AG08396 (cell line): ENCODE measurements around the gene CHCHD6.

Experiments used
- DNase-seq: peaks from one replicate; pipeline ENCODE4 v3.0.0; 2012; ENCODE audit warnings: low spot score, mixed read lengths

CHCHD6 gene

DNA sequence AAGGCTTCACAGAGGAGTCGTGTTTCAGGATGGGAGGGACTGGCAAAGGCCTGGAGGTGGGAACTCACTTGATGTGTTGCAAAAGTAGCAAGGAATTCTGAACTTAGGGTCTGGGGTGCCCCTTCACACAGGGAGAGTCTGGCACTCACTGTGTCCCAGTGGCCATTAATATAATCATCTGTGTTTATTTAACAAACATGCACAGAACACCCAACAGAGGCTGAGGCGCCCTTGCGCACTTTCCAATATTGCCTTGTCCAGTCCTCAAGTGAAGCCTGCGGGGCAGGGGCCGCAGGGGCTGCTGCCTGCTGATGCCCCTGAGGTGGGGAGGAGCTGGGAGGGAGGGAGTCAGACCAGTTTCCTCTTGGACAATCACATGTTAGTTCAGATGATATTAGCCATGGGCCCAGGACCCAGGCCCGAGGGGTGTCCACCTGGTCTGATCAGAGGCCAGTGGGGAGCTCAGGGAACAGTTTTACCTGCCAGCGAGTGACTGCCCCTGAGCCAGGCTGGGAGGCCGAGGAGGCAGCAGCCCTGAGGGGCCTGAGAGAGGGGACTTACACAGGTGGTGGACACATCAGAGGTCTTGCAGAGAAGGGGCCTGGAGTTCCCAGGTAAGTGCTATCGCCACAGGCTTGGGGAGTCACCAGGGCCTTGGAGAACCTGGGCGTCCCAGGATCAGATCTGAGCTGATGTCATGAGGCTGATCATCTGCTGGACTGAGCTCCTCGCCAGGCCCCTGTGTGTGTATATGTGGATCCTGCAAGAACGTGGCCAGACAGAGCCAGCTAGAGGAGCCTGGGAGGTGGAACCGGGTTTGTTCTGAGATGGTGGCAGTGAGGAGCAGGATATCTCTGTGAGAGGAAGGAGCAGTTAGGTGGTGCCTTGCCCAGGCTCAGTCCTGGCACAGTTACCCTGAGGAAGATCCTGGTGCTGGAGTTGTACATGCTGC, 35.3 kb upstream of the CHCHD6 start:
- DNase-seq: no peak

DNA sequence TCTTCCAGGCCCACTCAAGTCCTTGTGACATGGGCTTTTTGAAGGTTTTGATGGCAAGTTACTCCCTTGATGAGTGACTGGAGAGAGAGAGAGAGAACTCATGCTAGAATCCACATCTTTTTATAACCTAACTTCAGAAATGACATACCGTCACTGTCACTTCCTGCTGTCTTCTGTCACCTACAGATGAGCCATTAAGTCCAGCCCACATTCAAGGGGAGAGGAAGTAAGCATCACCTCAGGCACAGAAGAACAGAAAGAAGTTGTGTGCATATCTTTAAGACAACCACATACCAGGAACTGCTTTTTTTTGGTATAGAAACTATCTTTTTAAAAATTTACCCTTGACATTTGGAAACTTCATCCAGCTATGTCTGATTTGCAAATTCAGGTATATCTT, 32.5 kb upstream of the CHCHD6 start:
- DNase-seq: no peak

DNA sequence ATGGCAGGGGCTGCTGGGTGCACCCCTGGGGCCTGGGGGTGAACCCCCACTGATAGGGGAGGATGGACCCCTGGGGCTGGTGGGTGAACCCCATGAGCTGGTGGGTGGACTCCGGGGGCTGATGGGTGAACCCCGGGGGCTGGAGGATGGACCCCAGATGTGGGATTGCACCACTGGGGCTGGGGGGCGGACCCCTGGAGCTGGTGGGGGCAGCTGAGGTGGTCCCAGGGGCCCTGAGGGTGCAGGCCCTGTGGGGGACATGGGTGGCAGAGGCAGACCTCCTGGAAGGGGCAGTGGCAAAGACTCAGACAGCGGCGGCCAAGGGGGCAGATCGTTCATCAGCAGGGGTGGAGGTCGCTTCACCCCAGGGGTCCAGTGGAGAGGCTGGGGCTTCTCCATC, 31.7 kb upstream of the CHCHD6 start:
- no peak for DNase-seq

DNA sequence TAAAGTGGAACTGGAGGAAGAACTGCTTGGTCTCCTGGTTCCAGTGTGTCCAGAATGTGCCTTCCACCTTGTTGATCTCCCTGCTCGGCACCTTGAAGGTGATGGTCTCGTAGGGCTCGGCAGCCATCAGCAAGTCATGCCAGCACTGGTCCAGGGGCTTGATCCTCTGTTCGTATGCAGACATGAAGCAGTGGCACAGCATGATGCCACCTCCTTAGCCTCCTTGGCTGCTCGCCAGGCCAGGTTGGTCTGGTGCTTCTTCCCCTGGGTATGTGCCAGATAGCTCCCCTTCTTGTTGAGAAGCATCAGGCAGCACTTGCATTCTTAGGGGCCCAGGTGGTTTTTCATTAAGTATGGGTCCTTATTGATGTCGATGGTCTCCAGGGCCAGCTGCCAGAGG, 31.3 kb upstream of the CHCHD6 start:
- no peak for DNase-seq

DNA sequence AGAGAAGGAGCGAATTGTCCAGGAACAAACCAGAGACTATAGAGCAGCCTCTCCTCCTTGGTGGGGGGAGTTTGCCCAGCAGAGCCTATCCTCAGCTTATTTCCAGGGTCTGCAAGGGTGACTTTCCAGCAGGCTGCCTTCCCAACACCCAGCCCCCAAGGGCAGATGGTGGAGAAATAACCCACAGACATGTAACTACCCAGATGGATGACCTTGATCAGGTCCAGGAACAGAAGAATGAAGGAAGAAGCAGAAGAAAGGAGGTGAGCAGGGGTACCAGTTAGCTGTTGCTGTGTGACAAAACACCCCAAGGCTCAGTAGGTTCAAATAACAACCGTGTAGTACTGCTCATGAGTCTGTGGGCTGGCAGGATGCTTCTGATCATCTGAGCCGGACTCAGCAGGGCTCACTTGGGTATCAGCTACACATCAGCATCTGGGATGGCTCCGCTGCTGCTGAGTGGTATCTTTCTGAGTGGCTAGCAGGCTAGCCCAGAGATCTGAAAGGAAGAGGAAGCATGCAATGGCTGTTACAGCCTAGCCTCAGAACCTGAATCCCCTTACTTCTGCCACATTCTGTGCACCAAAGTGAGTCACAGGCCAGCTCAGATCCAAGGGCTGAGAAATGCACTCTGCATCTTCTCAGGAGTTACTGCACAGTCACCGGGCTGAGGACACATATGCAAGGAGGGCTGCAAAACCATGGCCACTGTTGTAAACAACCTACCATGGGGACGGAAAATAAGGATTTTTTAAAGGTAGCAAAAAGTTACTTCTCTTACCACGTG, 26.9 kb upstream of the CHCHD6 start:
- peak; percentile 64 for DNase-seq

DNA sequence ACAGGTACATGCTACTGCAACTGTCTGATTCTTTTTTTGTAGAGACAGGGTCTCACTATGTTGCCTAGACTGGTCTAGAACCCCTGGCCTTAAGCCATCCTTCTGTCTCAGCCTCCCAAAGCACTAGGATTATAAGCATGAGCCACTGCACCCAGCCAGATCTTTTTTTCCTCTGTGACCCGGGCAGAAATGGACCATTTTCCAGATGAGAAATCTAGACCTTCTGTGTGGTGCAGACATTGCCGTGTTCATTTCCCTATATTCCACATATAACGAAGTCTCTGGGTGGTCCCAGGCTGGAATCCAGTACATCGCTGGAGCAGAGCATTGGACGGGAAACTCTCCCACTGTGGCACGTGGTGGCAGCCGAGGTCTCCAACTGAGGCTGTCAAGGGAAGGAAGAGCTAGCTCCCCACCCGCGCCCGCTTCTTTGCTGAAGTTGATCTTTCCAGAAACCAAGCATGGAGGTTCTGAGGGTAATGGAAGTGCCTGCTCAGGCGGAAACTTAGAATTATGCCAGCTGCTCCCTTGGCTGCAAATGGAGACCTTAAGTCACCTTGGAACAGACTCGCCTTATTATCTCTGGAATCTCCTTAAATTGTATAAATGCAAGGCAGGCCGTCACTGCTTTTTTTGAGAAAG, 26.1 kb upstream of the CHCHD6 start:
- no peak for DNase-seq

DNA sequence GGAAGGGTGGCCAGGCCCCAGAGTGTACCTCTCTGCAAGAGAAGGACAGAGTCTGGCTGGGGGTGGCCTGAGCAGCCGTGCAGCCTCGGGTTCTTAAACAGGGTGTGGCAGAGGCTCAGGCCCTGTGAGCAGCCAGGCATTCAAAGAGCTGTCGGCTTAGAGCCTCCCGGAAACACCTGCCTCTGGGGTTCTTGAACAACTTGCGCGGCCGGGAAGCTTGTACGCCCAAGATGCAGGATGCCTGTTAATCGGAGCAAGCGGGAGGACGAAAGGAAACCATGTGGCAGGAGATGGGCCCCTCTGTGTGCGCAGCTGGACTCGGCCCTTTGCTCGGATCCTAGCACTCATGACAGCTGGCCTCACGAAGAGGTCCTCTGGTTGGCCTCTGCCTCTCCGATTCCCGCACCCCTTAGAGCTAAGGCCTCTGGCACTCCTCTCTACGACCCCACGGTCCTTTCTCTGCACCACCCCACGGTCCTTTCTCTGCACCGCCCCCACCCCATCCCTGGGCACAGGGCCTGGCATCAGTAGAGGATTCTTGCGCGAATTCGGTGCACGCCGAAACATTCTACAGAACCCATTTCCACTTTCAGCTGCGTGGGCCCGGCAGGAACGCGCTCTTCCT, 25.2 kb upstream of the CHCHD6 start:
- no peak for DNase-seq

DNA sequence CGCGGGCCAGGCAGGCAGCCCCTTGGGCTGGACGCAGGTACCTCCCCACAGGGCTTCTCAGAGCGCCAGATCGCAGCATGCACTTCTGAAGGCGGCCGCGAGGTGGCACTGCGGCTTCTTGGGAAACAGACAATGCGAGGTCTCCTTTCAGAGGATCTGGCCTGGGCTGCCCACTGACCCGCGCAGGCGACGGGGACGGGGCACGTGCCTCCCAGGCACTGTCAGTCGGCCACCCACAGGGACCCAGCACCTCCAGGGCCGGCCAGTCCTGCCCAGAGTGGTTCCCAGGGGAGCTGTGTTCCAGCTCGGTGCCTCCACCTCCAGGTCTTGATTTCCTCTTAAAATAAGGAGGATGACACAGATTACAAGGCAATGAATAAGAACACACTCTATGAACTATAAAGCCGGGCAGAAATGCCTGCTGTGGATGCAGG, 24.7 kb upstream of the CHCHD6 start:
- DNase-seq: peak; percentile 82

DNA sequence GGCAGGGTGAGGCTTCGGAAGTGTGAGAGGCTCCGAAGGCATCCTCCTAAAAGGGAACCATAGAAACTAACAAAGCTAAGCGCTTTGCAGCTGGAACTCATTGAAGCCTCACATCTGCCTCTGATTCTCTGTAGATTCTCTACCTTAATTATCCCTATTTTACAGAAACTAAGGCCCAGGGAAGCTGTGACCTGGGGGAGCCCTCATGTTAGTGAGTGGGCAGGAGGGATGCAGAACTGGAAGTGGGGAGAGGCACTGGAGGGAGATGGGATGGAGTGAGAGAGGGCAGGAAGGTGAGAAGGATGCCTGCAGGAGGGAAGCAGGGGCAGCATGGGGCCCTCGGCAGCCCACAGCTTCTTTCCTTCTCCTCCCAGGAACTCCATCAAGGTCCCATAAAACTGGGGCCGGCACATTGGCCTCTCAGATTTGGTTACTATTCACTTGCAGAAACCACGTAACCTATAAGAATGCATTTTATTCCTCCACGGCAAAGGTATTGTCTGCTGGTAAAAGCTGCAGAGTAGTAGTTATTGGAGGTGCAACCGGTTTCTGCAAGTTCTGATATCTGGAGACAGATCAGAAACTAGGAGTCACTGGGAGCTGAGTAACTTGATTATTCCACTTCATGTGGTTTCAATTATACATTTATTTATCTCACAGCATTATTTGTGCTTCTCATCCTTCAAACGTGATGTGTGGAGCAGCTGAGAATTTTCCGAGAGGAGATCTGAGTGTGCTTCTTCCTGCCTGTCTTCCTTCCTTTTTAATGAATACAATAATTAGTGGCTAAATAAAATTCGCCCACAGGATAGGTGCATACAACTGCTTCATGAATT, 24.0 kb upstream of the CHCHD6 start:
- DNase-seq: no peak

DNA sequence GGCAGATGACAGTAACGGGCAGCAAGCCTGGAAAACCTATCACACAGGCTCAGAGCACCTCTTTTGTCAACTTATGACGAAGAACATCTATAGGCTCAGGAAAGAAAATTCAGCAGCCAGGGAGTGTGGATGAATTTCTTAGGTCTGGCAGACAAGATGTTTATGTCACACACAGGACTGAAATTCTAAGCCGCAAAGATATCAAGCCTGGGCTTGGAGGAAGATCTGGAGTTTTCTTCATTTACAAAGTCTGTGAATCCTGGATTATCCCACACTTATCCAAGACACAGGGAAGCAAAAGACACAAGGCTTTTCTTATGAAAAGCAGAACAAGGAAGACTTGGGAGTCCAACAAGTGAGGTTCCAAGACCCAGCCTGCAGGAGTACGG, 23.4 kb upstream of the CHCHD6 start:
- no peak for DNase-seq

DNA sequence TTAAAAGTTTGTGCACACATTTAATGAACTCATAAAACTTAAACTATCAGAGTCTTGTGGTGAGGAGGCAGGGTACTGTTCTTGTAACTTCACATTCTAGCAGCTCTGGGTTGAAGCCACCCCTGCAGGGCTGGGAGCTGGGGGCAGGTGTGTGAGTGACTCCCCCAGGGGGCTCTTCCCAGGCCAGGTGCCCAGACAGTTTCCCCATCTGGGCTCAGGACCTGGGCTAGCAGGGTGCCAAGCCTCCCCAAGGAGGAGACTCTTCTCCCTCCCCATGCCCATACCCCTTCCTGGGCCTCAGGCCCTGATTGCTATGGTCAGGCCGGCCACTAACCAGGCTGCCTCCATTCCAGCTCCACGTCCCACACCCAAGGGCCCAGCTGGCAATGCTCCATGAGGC, 22.0 kb upstream of the CHCHD6 start:
- no peak for DNase-seq

DNA sequence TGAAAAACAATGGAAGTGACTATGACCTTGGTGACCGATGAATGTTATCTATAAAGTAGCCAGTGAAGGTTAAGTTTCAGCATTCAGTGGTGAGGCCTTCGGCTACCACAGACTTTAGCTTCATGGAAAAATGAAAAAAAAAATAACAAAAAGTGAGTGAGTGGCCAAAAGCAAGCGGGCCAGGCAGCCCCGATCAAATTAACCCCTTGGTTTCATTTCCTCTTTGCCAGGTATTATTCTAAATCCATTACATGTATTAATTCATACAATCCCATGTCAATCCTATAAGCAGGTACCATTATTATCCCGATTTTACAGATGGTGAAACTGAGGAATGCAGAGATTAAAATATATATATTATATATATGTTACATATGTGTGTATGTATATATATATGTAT, 21.0 kb upstream of the CHCHD6 start:
- DNase-seq: no peak

DNA sequence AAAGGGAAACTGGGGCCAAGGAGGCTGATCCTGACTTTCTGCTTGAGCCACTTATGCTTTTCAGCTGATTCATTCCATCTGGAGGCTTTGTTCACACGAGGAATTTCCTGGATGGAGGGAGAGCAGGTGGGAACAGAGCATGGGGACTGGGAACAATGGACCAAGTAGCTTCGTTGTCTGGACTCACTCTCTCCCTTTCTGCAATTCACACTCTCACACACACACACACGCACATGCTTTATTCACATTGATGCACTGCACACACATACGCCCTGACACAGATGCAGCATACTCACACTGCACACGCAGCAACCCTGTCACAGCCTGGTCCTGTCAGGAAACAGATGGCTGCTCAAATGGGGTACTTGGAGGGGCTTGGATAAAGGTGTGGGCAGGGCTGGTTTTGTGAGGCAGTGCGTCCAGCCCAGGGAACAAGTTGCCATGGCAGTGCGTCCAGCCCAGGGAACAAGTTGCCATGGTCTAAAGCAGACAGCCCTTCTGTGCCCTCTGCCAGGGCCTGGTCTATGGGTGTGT, 19.8 kb upstream of the CHCHD6 start:
- DNase-seq: no peak

DNA sequence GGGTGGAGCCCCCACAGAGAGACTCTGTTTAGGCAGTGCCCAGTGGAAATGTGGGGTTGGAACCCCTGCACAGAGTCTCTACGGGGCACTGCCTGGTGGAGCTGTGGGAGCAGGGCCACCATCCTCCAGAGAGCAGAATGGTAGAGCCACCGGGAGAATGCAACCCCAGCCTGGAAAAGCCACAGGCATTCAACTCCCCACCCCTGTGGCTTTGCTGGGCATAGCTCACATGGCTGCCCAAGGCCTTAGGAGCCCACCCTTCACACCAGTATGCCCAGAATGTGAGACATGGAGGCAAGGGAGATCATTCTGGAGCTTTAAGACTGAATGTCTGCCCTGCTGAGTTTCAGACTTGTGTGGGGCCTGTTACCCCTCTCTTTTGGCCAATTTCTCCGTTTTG, 19.0 kb upstream of the CHCHD6 start:
- no peak for DNase-seq

DNA sequence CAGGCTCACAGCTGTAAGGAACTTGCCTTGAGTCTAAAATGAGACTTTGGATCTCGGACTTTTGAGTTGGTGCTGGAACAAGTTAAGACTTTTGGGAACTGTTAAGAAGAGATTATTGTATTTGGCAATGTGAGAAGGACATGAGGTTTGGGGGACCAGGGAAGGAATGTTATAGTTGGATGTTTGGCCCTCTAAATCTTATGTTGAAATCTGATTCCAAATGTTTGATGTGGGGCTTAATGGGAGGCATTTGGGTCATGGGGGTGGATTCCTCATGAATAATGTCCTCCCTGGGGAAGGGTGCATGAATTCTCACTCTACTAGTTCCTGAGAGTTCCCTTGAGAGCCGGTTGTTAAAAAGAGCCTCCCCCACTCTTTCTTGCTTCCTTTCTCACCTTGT, 18.5 kb upstream of the CHCHD6 start:
- DNase-seq: peak; percentile 1

DNA sequence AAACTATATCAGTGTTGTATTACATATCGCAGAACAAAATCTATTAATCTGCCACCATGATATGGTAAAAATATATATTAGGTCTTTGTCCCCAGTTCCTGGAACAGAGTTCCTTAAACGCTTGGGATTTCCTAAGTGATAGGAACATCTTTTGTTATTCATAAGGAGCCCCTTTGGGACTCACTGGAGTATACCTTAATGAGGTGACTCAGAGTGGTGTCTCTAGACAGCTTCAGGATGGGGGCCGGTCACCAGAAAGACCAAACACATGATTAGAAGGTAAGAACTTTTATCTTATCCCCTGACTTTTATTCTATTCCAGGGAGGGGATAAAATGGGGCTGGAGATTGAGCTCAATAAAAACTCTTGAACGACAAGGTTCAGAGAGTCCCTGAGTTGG, 12.3 kb upstream of the CHCHD6 start:
- DNase-seq: no peak

DNA sequence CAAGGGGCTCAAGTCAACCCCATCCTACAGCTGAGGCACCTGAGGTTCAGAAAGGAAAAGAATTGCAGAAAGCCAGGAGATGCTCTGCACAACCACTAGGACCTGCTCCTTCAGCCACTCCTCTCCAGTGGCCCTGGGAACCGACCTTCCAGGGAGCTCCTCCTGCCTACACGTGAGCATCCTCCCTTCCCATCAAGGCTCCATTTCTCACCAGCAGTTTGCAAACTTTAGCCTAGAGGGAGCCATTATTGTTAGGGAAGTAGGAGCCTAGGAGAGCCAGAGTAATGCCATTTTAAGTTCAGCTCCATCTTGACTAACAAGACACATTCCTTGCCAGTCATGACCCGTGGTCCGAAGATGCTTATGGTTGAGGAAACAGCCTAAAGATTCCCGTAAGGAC, 11.2 kb upstream of the CHCHD6 start:
- DNase-seq: no peak

DNA sequence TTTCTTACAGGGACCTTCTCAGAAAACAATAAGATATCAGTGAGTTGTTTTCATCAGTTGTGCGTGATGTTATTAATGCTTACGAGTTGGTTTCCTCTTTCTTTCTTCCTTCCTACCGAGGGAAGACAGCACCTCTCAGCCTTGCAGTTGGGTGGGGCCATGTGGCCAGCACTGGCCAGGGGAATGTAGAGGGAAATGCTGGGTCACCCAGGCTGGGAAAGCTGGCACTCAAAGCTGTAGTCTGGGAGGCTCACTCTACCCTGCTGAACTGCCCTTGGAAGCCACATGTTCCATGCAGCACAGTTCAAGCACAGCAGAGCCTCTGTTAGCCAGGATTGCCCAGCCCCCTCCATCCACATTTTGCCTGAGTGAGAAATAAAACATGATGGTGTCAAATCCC, 10.1 kb upstream of the CHCHD6 start:
- peak; percentile 2 for DNase-seq

DNA sequence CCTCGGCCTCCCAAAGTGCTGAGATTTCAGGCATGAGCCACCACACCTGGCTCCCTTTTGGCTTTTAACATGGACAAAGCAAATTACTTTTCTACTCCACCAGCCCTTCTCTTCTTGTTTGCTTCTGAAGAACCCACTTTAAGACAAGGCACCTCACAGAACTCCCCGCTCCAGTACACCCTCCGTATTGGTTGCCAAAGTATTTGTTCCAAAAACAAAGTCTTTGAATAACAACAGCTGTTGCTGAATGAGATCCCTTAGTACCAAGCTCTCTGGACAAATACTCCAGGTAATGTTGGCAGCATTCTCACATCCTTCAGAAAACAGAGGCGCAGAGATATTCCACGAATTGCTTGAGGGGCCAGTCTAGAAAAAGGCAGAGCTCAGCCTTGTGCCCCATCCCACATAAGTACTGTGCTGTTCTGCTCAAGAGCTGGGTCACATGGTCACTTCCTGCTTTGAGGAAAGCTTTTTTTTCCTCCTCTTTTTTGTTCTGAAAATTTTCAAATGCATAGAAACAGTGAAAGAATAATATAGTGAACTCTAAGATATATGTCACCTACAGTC, 7.3 kb upstream of the CHCHD6 start:
- DNase-seq: no peak

DNA sequence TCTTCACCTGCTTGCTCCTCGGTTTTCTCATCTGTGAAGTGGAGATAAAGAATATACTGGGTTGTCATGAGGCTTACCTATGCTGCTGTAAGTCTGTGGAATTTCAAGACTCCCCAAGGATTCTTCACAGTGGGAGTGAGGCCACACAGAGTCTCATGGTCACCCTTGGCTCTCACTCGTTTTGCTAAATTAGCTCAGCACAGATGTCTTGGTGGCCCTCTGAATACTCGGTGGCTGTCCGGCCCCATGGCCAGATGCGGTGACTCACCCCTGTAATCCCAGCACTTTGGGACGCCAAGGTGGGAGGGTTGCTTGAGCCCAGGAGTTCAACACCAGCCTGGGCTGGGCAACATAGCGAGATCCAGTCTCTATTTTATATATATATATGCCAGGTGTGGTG, 5.0 kb upstream of the CHCHD6 start:
- DNase-seq: no peak
